Left renal pelvis (tissue), 4 donors: ENCODE measurements around the gene CA10. TPM values are rescaled to one million over a fixed set of nuclear protein-coding genes. Genes with fewer than 3 reads are reported as not detected.

ENCODE experiments used
- DNase-seq, 4 donors: peaks; one replicate each; pipeline ENCODE4 v3.0.0-alpha.2; 2013; ENCODE audit warnings: low read depth in 4 of 4, low spot score in 3 of 4
- polyA plus RNA-seq, 4 donors: library from polyadenylated mRNA; unstranded; fragments of 120-200 nt; gene quantifications; one replicate each; pipeline ENCODE4 v1.2.1, GENCODE V29; 2013; ENCODE audit not compliant: insufficient read length in 4 of 4

CA10 gene
- polyA plus RNA-seq, 4 donors = 6.7 to 16.1 (median 10.7) TPM

DNA sequence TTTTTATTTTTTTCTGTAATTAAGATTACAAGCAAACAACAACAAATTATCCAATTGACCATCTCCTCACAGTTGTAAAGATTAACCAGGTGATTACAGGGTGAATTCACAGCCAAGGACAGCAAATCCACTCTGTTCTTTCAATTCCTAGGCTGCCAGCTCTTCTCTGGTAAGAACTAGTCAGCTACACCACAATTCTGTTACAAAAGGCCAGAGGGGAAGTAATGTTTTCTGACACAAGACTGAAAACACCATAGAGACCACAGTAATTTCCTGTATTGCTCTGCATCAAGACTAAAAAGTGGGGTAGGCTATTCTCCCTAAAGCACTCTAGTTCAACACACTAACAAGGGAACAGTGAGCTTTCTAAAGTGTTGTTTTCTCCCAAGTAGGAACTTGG, 10.6 kb downstream of the CA10 start:
- no peak for DNase-seq

GRCh38 chr17:52147431-52147830, 11.1 kb downstream of the CA10 start:
- DNase-seq = no peak

GRCh38 chr17:52145476-52145875, 13.0 kb downstream of the CA10 start:
- DNase-seq = no peak

- DNase-seq = no peak
These were observed 15.0 kb downstream of the CA10 start for GRCh38 chr17:52143542-52143941.

- DNase-seq = no peak
These were observed 17.9 kb downstream of the CA10 start for GRCh38 chr17:52140601-52141000.

DNA sequence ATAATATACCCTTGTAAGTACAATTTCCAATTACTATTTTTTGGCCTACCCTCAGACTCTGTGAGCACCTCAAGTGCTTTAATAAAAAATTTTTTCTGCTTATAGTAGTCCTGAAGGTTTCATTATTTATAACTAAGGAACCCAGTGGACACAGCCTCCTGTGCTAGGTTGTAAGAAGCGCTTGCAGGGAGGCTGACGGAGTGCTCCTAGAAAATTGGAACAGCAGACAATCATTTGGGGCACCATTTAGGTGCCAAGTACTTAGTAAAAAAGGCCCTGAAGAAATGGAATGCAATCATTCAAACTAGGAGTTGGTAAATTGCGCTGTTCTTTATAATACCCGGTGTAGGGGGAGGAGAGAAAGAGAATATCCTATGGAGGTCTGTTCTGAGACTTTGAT, 19.8 kb downstream of the CA10 start:
- no peak for DNase-seq

GRCh38 chr17:52138350-52138749, 20.2 kb downstream of the CA10 start:
- DNase-seq = no peak

DNA sequence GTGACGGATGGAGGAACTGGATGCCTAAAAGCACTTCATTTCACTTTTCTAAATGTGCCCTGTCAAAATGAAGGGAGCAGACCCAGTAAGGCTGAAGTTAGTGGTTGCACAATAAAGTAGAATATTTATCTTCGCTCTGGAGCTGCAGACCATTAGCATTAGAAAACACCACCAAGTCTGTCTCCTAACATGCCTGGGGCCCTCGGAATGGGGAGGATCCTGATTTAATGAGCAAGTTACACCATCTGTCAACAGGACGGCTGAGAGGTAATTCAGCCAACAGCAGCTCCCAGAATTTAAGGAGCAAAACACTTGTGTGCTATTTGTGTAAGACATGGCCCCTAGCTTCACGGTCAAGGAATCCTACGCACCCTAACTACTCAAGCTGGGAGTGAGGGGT, 22.3 kb downstream of the CA10 start:
- no peak for DNase-seq

- DNase-seq = no peak
These were observed 23.9 kb downstream of the CA10 start for GRCh38 chr17:52134641-52135040.

- DNase-seq = no peak
These were observed 29.8 kb downstream of the CA10 start for GRCh38 chr17:52128721-52129120.

DNA sequence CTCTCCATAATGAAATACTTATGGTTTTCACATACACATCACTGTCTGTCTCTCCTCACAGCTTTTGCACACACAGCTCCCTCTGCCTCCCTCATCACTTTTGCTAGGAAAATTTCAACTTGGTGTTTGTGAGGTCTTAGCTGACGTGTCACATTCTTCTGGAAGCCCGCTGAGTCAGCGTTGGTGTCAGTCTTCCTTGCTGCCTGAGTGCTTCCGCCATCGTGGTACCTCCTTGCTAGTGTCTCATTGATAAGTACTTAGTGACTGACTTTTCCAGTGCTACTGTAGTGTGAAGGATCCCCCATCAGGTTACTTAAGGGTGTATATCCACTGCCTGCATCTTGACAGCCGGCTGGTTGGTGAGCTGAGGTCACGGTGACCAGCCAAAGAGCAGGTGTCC, 33.5 kb downstream of the CA10 start:
- DNase-seq = no peak

DNA sequence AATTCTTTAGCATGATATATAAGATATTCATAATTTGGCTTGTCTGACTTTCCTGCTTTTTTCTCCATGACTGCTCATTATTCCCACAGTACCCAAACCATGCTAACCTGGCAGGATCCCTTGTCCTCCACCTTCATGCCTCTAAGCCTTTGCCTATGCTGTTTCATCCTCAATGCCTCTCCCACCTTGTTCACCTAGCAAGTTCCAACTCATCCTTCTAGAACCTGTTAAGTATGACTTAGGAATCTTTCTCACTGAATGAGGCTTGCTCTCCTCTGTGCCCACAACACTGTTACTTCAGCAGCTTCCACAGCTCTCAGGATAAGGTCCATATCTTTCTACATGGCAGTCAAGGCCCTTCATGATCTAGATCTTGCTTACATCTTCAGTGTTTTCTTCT, 34.0 kb downstream of the CA10 start:
- no peak for DNase-seq

- DNase-seq = no peak
These were observed 38.0 kb downstream of the CA10 start for GRCh38 chr17:52120465-52120864.

GRCh38 chr17:52110923-52111581, 47.5 kb downstream of the CA10 start:
- DNase-seq = no peak

DNA sequence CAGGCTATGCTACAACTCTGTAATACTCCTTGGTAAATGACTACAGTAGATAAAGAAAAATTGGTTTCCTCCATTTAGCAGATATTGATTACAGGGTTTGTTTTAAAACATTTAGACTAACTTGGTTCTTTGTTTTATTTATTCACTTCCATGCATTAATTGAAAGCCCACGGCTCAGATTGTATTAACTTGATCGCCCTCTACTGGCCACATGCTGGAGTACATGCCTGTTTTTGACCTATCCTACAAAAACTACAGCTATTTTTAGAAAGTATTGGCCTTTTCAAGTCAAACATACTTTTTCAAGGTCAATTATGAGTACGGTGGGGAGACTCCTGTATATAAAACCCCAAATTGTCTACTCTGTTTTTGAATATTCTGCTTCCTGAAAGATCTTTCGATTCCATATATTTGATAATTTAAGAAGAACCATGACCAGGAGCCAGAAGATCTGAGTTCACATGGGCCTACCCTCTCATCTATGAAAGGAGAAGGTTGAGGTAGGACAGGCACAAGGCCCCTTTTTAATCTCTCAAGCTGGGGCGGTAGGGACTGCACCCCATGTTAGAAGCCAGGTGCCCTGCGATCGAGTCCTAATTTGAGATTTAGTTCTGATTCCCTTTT, 51.8 kb downstream of the CA10 start:
- DNase-seq = peak; percentile 12 to 29 (median 15)

- peak in 1 of 4 donors; percentile 2 for DNase-seq
These were observed 52.4 kb downstream of the CA10 start for GRCh38 chr17:52106072-52106471.

DNA sequence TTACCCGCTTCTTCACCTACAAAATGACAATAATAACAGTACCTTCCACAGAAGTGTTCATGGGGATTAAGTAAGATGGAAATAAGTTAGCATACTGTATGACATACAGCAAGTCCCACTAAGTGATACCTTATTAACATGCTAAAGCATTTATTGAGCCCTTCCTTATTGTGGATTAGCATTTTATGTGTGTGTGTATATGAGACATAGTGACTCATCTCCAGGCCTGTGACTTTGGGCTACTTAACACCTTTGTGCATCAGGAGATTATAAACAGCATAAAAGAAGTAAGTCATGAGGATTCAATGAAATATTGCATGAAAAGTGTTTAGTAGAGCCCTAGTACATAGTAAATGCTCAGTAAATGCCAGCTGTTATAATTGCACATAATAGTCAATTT, 52.9 kb downstream of the CA10 start:
- no peak for DNase-seq

DNA sequence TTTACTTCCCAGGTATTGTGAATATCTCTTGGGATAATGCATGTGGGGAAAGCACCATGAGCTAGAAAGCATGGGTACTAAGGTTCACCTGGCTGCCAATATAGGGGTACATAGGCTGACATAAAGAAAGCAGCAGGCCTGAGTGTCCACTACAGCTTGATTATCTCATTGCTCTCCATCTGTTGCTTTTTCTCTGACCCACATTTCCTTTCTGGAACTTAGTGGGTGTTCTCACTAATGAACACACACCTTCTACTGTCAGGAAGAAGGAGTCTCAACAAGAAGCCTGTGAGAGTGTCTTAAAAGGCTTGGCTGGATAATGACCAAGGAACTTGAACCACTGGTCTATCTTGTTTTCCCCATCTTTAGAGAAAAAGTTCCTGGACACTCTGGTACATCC, 62.5 kb downstream of the CA10 start:
- no peak for DNase-seq

DNA sequence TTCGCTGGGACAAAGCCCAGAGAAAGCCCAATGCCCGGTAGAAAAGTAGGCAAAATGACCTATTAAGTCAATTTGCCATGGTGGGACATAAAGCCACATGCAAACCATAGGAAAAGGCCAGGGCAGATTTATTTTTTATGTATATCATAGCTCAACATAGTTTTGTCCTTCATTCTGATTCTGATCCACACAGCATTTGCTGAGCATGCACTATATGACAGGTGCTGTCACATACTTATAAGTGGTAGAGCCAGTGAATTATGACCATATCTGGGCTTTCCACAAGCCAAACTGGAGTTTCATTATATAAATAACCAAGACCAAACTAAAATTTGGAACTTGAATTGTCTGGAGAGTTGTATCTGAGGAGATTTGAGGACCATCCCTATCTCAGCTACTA, 74.3 kb downstream of the CA10 start:
- no peak for DNase-seq

DNA sequence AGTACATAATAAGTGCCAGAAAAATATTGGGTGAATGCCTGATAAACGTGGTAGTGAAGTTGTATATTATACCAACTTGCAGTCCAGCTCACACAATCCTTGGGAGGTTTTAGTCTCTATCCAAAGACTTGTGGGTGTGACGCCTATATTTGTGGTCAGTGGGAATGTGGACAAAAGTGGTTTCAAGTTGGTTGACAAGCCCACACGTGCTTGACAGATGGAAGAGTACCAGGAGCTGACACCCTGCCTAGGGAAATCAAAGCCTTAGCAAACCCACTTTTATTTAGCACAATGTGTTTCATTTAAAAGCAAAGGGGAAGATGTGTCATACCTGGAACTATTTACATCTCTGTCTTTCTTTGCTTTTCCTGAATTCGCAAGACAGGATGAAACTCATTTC, 79.0 kb downstream of the CA10 start:
- no peak for DNase-seq

- DNase-seq = no peak
These were observed 86.8 kb downstream of the CA10 start for GRCh38 chr17:52071712-52072111.

DNA sequence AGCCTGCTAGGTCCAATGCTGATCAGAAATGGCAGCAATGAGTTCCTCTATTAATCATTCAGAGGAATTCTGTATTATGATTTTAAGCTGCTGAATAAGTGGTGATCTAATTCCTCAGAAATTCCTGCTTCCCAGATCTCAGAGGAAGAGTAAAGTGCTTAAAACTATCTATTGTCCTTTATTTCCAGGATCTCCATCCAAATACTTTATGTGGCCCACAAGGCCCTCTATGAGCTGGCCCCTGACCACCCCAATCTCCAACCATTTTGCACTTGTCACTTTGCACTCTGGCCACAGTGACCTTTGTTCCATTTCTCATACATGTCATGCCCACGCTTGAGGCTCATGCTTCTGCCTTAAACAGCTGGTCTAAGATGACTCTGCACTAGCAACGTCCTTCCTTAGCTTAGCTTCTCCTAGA, 93.7 kb downstream of the CA10 start:
- DNase-seq = no peak

DNA sequence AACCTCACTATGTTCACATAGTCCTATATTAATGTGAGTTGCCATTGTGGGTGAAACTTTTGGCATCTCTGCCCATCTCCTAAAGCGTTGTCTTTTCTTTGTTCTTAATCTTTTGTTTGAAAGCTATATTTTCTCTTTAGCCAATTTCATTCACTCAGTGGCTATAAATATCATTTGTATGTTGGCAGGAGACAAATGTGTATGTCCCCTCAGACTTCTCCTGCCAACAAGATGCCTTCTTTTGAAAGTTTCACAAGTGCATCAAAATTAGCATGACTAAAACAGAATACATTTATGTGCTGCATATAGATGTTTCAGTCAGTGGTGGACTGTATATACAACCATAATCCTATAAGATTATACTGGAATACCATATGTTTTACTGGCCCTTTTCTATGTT, 109.0 kb downstream of the CA10 start:
- DNase-seq = no peak
